Osteoblast (primary cell): ENCODE results near the gene MRPS27. TPM values are rescaled to one million over a fixed set of nuclear protein-coding genes. Genes with fewer than 3 reads are reported as not detected.

Experiments
- DNase-seq: peaks from one replicate; pipeline ENCODE4 v3.0.0; 2011; ENCODE audit warnings: low spot score, mixed read lengths; ENCODE audit not compliant: insufficient read length; ENCODE audit errors: missing footprints
- H2AFZ ChIP-seq: 2 replicates; pipeline ENCODE4 v1.6.0; 2011; ENCODE audit warnings: mild to moderate bottlenecking, low read length
- H3K27ac ChIP-seq: 2 replicates; pipeline ENCODE4 v1.5.1; 2011; ENCODE audit warnings: mild to moderate bottlenecking, low read depth, low read length, moderate library complexity
- H3K27me3 ChIP-seq: 2 replicates; pipeline ENCODE4 v1.6.0; 2012; ENCODE audit warnings: mild to moderate bottlenecking, control low read depth, inconsistent platforms, low read length, moderate library complexity; ENCODE audit not compliant: insufficient read depth
- H3K36me3 ChIP-seq: 2 replicates; pipeline ENCODE4 v1.5.1; 2011; ENCODE audit warnings: mild to moderate bottlenecking, low read length, control low read depth, moderate library complexity; ENCODE audit not compliant: insufficient read depth
- H3K4me1 ChIP-seq: 2 replicates; pipeline ENCODE4 v1.5.1; 2011; ENCODE audit warnings: mild to moderate bottlenecking, low read length, control low read depth, moderate library complexity; ENCODE audit not compliant: insufficient read depth
- H3K4me2 ChIP-seq: 2 replicates; pipeline ENCODE4 v1.6.0; 2011; ENCODE audit warnings: mild to moderate bottlenecking, low read length; ENCODE audit not compliant: insufficient read depth
- H3K4me3 ChIP-seq: fragments of 200-600 bp; sonication (generic); 3 replicates; pipeline ENCODE4 v1.5.1; 2012; ENCODE audit warnings: mild to moderate bottlenecking, low read length, inconsistent platforms; ENCODE audit not compliant: insufficient read depth
- H3K79me2 ChIP-seq: 2 replicates; pipeline ENCODE4 v1.6.0; 2012; ENCODE audit warnings: mild to moderate bottlenecking, low read length, control low read depth, inconsistent platforms; ENCODE audit not compliant: insufficient read depth
- H3K9me3 ChIP-seq: 2 replicates; pipeline ENCODE4 v1.5.1; 2011; ENCODE audit warnings: low read depth, low read length, control low read depth
- H4K20me1 ChIP-seq: 2 replicates; pipeline ENCODE4 v1.6.0; 2012; ENCODE audit warnings: mild to moderate bottlenecking, low read length, control low read depth; ENCODE audit not compliant: insufficient read depth
- CTCF ChIP-seq: IDR thresholded peaks from 2 replicates; pipeline ENCODE4 v1.5.1; 2011; ENCODE audit warnings: mild to moderate bottlenecking, low read depth, low read length, moderate library complexity; ENCODE audit errors: extremely low read depth
- total RNA-seq: library from RNA; depleted of rRNA; stranded (reverse); fragments of >200 nt; gene quantifications from 2 replicates; pipeline ENCODE4 v1.2.3, GENCODE V29; 2012

The MRPS27 gene
- total RNA-seq, 1 donor = 106 TPM

GRCh38 chr5:72353046-72353445 lies 33.0 kb upstream of the MRPS27 start:
- Histone ChIP-seq H3K9me3 (no peaks in the 10 kb centered on the region), H3K4me2 (no peak overlapping the region), H3K4me3 (no peak overlapping the region), H4K20me1 (no peaks in the 10 kb centered on the region), H3K27ac (peak overlapping the region; percentile 69), H2AFZ (no peak overlapping the region), H3K79me2 (no peaks in the 10 kb centered on the region), H3K4me1 (peaks cover 19% of the 10 kb centered on the region), H3K36me3 (peaks cover 2% of the 10 kb centered on the region), H3K27me3 (no peaks in the 10 kb centered on the region)
- DNase-seq = peak; percentile 85
- no peak for TF ChIP-seq CTCF

- H3K4me3 ChIP-seq = no peak overlapping the region
- peak overlapping the region; percentile 69 for H3K27ac ChIP-seq
- no peaks in the 10 kb centered on the region for H3K36me3 ChIP-seq
- TF ChIP-seq CTCF = no peak
- DNase-seq = no peak
- no peaks in the 10 kb centered on the region for H3K79me2 ChIP-seq
- no peaks in the 10 kb centered on the region for H3K27me3 ChIP-seq
- no peaks in the 10 kb centered on the region for H4K20me1 ChIP-seq
- no peaks in the 10 kb centered on the region for H3K9me3 ChIP-seq
- H2AFZ ChIP-seq = no peak overlapping the region
- H3K4me1 ChIP-seq = peaks cover 21% of the 10 kb centered on the region
- no peak overlapping the region for H3K4me2 ChIP-seq
Measured at GRCh38 chr5:72352616-72353015, 32.6 kb upstream of the MRPS27 start.

- no peaks in the 10 kb centered on the region for H3K36me3 ChIP-seq
- DNase-seq = no peak
- H3K27ac ChIP-seq = no peak overlapping the region
- no peaks in the 10 kb centered on the region for H3K79me2 ChIP-seq
- H3K4me3 ChIP-seq = no peak overlapping the region
- TF ChIP-seq CTCF = no peak
- H2AFZ ChIP-seq = no peak overlapping the region
- H3K4me1 ChIP-seq = peaks cover 25% of the 10 kb centered on the region
- H3K27me3 ChIP-seq = no peaks in the 10 kb centered on the region
- H4K20me1 ChIP-seq = no peaks in the 10 kb centered on the region
- H3K4me2 ChIP-seq = no peak overlapping the region
- no peaks in the 10 kb centered on the region for H3K9me3 ChIP-seq
Measured at GRCh38 chr5:72351376-72351775, 31.3 kb upstream of the MRPS27 start.

- Histone ChIP-seq H3K4me3 (peak overlapping the region; percentile 18), H4K20me1 (no peaks in the 10 kb centered on the region), H3K27ac (peak overlapping the region; percentile 82), H3K4me2 (peak overlapping the region; percentile 80), H3K79me2 (no peaks in the 10 kb centered on the region), H2AFZ (peak overlapping the region; percentile 54), H3K9me3 (no peaks in the 10 kb centered on the region), H3K36me3 (peaks cover 12% of the 10 kb centered on the region), H3K27me3 (no peaks in the 10 kb centered on the region), H3K4me1 (peaks cover 18% of the 10 kb centered on the region)
- peak; percentile 85 for DNase-seq
- no peak for TF ChIP-seq CTCF
Measured at GRCh38 chr5:72347801-72348308, 27.8 kb upstream of the MRPS27 start.
